ENCODE results near the gene ITGB1BP1.

Gene ITGB1BP1

GRCh38 chr2:9388950-9389911, 34.1 kb downstream of the ITGB1BP1 start:
- no peak overlapping the region for H3K4me3 ChIP-seq (ENCODE audit: low read depth, low read length)
- no peak for TF ChIP-seq MYC (IDR thresholded peaks at IDR 0.05; ENCODE audit: low read depth, low read length)
- TF ChIP-seq POLR2A (IDR thresholded peaks at IDR 0.05; ENCODE audit: extremely low read depth, insufficient read length), result no peak
- no peak for TF ChIP-seq CTCF (IDR thresholded peaks at IDR 0.05; ENCODE audit: low read depth, low read length)
- DNase-seq (ENCODE audit: low read depth), result no peak

GRCh38 chr2:9388199-9388681, 35.1 kb downstream of the ITGB1BP1 start:
- no peak for DNase-seq (ENCODE audit: low read depth)
- TF ChIP-seq POLR2A (IDR thresholded peaks at IDR 0.05; ENCODE audit: extremely low read depth, insufficient read length) (no peak), MYC (IDR thresholded peaks at IDR 0.05; ENCODE audit: low read depth, low read length) (no peak), CTCF (IDR thresholded peaks at IDR 0.05; ENCODE audit: low read depth, low read length) (no peak), MAX (IDR thresholded peaks at IDR 0.05; ENCODE audit: low read depth, low read length) (no peak)
- H3K4me3 ChIP-seq (ENCODE audit: low read depth, low read length), result no peak overlapping the region

- H3K4me3 ChIP-seq (ENCODE audit: low read depth, low read length), result no peak overlapping the region
- DNase-seq (ENCODE audit: low read depth), result no peak
- TF ChIP-seq CTCF (IDR thresholded peaks at IDR 0.05; ENCODE audit: low read depth, low read length) (no peak), POLR2A (IDR thresholded peaks at IDR 0.05; ENCODE audit: extremely low read depth, insufficient read length) (no peak), MYC (IDR thresholded peaks at IDR 0.05; ENCODE audit: low read depth, low read length) (no peak), MAX (IDR thresholded peaks at IDR 0.05; ENCODE audit: low read depth, low read length) (no peak)
These were observed 37.5 kb downstream of the ITGB1BP1 start for GRCh38 chr2:9385841-9386240.

- H3K4me3 ChIP-seq (ENCODE audit: low read depth, low read length), result no peak overlapping the region
- TF ChIP-seq MAX (IDR thresholded peaks at IDR 0.05; ENCODE audit: low read depth, low read length), result no peak
- no peak for DNase-seq (ENCODE audit: low read depth)
These were observed 38.8 kb downstream of the ITGB1BP1 start for GRCh38 chr2:9384521-9384920.

GRCh38 chr2:9382604-9383235, 40.6 kb downstream of the ITGB1BP1 start:
- TF ChIP-seq CTCF (IDR thresholded peaks at IDR 0.05; ENCODE audit: low read depth, low read length), result no peak
- no peak for TF ChIP-seq MYC (IDR thresholded peaks at IDR 0.05; ENCODE audit: low read depth, low read length)
- TF ChIP-seq MAX (IDR thresholded peaks at IDR 0.05; ENCODE audit: low read depth, low read length), result no peak
- no peak for TF ChIP-seq POLR2A (IDR thresholded peaks at IDR 0.05; ENCODE audit: extremely low read depth, insufficient read length)
- DNase-seq (ENCODE audit: low read depth), result no peak
- H3K4me3 ChIP-seq (ENCODE audit: low read depth, low read length), result no peak overlapping the region
